Kidney (tissue), 14 donors: ENCODE results near the gene SLC35B1. TPM values are rescaled to one million over a fixed set of nuclear protein-coding genes. Genes with fewer than 3 reads are reported as not detected.

Experiments
- DNase-seq, 5 donors: peaks; one replicate each; pipeline ENCODE4 v3.0.0-alpha.2; 2013 to 2020
- FAIRE-seq: peaks from 2 replicates; lab custom pipeline; 2012; peaks lifted over from hg19 to GRCh38; lab: Jason Lieb, UNC
- H3K27ac ChIP-seq, 2 donors: one replicate each; pipeline ENCODE4 v1.7.0; 2013; ENCODE audit warnings: low read depth in 2 of 2, low read length in 2 of 2, inconsistent platforms in 1 of 2
- H3K27me3 ChIP-seq: one replicate; pipeline ENCODE4 v1.7.1; 2013; ENCODE audit warnings: low read length, inconsistent platforms; ENCODE audit not compliant: control insufficient read depth, insufficient read depth
- H3K36me3 ChIP-seq, 3 donors: one replicate each; pipeline versions ENCODE4 v1.7.0 to v1.7.1; 2013; ENCODE audit warnings: low read length in 3 of 3, control low read depth in 1 of 3, inconsistent platforms in 1 of 3; ENCODE audit not compliant: insufficient read depth in 3 of 3, control insufficient read depth in 2 of 3
- H3K4me1 ChIP-seq, 3 donors: one replicate each; pipeline versions ENCODE4 v1.7.0 to v1.7.1; 2013; ENCODE audit warnings: low read length in 3 of 3, inconsistent platforms in 1 of 3, low read depth in 1 of 3; ENCODE audit not compliant: control insufficient read depth in 2 of 3, insufficient read depth in 2 of 3
- H3K4me3 ChIP-seq, 3 donors: one replicate each; pipeline versions ENCODE4 v1.7.0 to v1.8.1; 2013; ENCODE audit warnings: low read length in 3 of 3, control low read depth in 1 of 3, inconsistent platforms in 1 of 3
- H3K9ac ChIP-seq, 3 donors: one replicate each; pipeline versions ENCODE4 v1.7.0 to v1.7.1; 2013; ENCODE audit warnings: low read length in 3 of 3, control low read depth in 1 of 3, inconsistent platforms in 1 of 3
- H3K9me3 ChIP-seq, 3 donors: one replicate each; pipeline versions ENCODE4 v1.7.0 to v1.7.1; 2013; ENCODE audit warnings: low read length in 3 of 3, control low read depth in 1 of 3, inconsistent platforms in 1 of 3; ENCODE audit not compliant: control insufficient read depth in 2 of 3, insufficient read depth in 1 of 3
- CTCF ChIP-seq: IDR thresholded peaks from 3 replicates; pipeline ENCODE4 v1.5.1; 2012; ENCODE audit warnings: mild to moderate bottlenecking, moderate library complexity, borderline replicate concordance; ENCODE audit not compliant: insufficient read depth; ENCODE audit errors: extremely low read depth
- intact Hi-C: fragments of 100-400 bp; cut with DNase I; formaldehyde crosslinking; loops from one replicate; pipeline ENCODE4 v1.11.1; 2022
- polyA plus RNA-seq: library from polyadenylated mRNA; stranded (reverse); fragments of 350-450 nt; fragmentation: Illumina TruSeq; extraction: RNeasy Lipid Tissue Mini Kit (QIAGEN cat#74804); gene quantifications from one replicate; pipeline ENCODE4 v1.2.3, GENCODE V29; 2014; ENCODE audit warnings: low read depth, low replicate concordance; ENCODE audit not compliant: insufficient read depth
- total RNA-seq: library from RNA; stranded (reverse); fragmentation: NEBNext Ultra II Directional; extraction: Animal tissue kit (Norgen Biotek cat#: 25700); gene quantifications from one replicate; pipeline ENCODE4 v1.2.1, GENCODE V29; 2021
- donor health status: control.
- donor health status: control.
- donor health status: control.
- donor health status: control.
- donor health status: control.
- donor health status: DM: yes; HTN: yes; CAD: no.
- donor health status: Normal renal cell carcinoma (clear cell type).

Gene SLC35B1
- total and polyA plus RNA-seq, 2 donors from 2014 or later = 56.6 to 83.7 TPM

GRCh38 chr17:49670002-49670401 is 37.8 kb downstream of the SLC35B1 start:
- no peaks in the 10 kb centered on the region for H3K27me3 ChIP-seq
- no peak overlapping the region for H3K4me3 ChIP-seq
- TF ChIP-seq CTCF = no peak
- H3K9ac ChIP-seq = no peak overlapping the region
- intact Hi-C loops = no loop called here
- no peaks in the 10 kb centered on the region for H3K36me3 ChIP-seq
- H3K9me3 ChIP-seq = no peaks in the 10 kb centered on the region
- peaks cover 0 to 2% (median 2%) of the 10 kb centered on the region in 3 donors for H3K4me1 ChIP-seq
- FAIRE-seq = no peak
- no peak for DNase-seq
- H3K27ac ChIP-seq = no peak overlapping the region

GRCh38 chr17:49667854-49668253 is 39.9 kb downstream of the SLC35B1 start:
- FAIRE-seq = no peak
- H3K27ac ChIP-seq = no peak overlapping the region
- TF ChIP-seq CTCF = no peak
- no peaks in the 10 kb centered on the region for H3K27me3 ChIP-seq
- H3K36me3 ChIP-seq = no peaks in the 10 kb centered on the region
- no peak for DNase-seq
- no peaks in the 10 kb centered on the region for H3K9me3 ChIP-seq
- intact Hi-C loops = no loop called here
- no peak overlapping the region for H3K4me3 ChIP-seq
- H3K9ac ChIP-seq = no peak overlapping the region
- no peaks in the 10 kb centered on the region for H3K4me1 ChIP-seq

- Histone ChIP-seq H3K36me3 (no peaks in the 10 kb centered on the region), H3K4me3 (no peak overlapping the region), H3K9ac (no peak overlapping the region), H3K9me3 (no peaks in the 10 kb centered on the region), H3K27ac (no peak overlapping the region), H3K4me1 (no peaks in the 10 kb centered on the region), H3K27me3 (no peaks in the 10 kb centered on the region)
- TF ChIP-seq CTCF = no peak
- DNase-seq (no peak), FAIRE-seq (no peak)
- intact Hi-C loops = no loop called here
Observed at GRCh38 chr17:49664706-49665211, 43.0 kb downstream of the SLC35B1 start.
